Tibial artery (tissue), 4 donors: ENCODE results near the gene NUCB2.
"Not testable (repeated sequence)": the region's sequence is repeated elsewhere in the genome, so short reads cannot be mapped to it uniquely, and the experiment has no call there.

Source experiments
- DNase-seq, 2 donors: peaks; one replicate each; pipeline ENCODE4 v3.0.0-alpha.2; 2019
- H3K27ac ChIP-seq, 2 donors: fragments of 200-600 bp; sonication (generic) in 1 of 2; 1 replicate in 1 of 2; 2 replicates in 1 of 2; pipeline ENCODE4 v1.5.1; 2018 to 2019; ENCODE audit warnings: mild to moderate bottlenecking in 1 of 2
- H3K27me3 ChIP-seq, 2 donors: fragments of 200-600 bp; sonication (generic) in 1 of 2; one replicate each; pipeline versions ENCODE4 v1.5.1 to v1.6.0; 2016 to 2019
- H3K36me3 ChIP-seq, 3 donors: fragments of 200-600 bp; sonication (generic) in 2 of 3; one replicate each; pipeline ENCODE4 v1.5.1; 2016 to 2019; ENCODE audit warnings: mild to moderate bottlenecking in 2 of 3
- H3K4me1 ChIP-seq, 4 donors: fragments of 200-600 bp; sonication (generic) in 2 of 4; 1 replicate in 3 of 4; 2 replicates in 1 of 4; pipeline ENCODE4 v1.5.1; 2016 to 2019
- H3K4me3 ChIP-seq, 2 donors: fragments of 200-600 bp; sonication (generic) in 1 of 2; 1 replicate in 1 of 2; 2 replicates in 1 of 2; pipeline ENCODE4 v1.5.1; 2018 to 2019; ENCODE audit warnings: mild to moderate bottlenecking in 2 of 2
- H3K9me3 ChIP-seq, 3 donors: fragments of 200-600 bp; sonication (generic) in 1 of 3; one replicate each; pipeline ENCODE4 v1.5.1; 2016 to 2019
- intact Hi-C: fragments of 100-400 bp; cut with DNase I; formaldehyde crosslinking; loops from one replicate; pipeline ENCODE4 v1.15.0; 2023; ENCODE audit warnings: low total_unique reads
- TF ChIP-seq, protein P1 (sequence below), 2 experiments: fragments of 200-600 bp in 1 of 2; fragments of 450-650 bp in 1 of 2; IDR thresholded peaks; one replicate each; pipeline ENCODE4 v1.5.1; 2017 to 2019; ENCODE audit warnings: antibody characterized with exemption in 2 of 2, mild to moderate bottlenecking in 1 of 2, moderate library complexity in 1 of 2

The NUCB2 gene

GRCh38 chr11:17238377-17238776 is 38.2 kb upstream of the NUCB2 start:
- no peaks in the 10 kb centered on the region for H3K9me3 ChIP-seq
- no peak for DNase-seq
- TF ChIP-seq, protein P1, sequence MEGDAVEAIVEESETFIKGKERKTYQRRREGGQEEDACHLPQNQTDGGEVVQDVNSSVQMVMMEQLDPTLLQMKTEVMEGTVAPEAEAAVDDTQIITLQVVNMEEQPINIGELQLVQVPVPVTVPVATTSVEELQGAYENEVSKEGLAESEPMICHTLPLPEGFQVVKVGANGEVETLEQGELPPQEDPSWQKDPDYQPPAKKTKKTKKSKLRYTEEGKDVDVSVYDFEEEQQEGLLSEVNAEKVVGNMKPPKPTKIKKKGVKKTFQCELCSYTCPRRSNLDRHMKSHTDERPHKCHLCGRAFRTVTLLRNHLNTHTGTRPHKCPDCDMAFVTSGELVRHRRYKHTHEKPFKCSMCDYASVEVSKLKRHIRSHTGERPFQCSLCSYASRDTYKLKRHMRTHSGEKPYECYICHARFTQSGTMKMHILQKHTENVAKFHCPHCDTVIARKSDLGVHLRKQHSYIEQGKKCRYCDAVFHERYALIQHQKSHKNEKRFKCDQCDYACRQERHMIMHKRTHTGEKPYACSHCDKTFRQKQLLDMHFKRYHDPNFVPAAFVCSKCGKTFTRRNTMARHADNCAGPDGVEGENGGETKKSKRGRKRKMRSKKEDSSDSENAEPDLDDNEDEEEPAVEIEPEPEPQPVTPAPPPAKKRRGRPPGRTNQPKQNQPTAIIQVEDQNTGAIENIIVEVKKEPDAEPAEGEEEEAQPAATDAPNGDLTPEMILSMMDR (IDR thresholded peaks at IDR 0.05): no peak
- no peaks in the 10 kb centered on the region for H3K27me3 ChIP-seq
- H3K27ac ChIP-seq: no peak overlapping the region
- intact Hi-C loops: no loop called here
- no peaks in the 10 kb centered on the region for H3K36me3 ChIP-seq
- H3K4me1 ChIP-seq: no peaks in the 10 kb centered on the region
- H3K4me3 ChIP-seq: no peak overlapping the region

DNA sequence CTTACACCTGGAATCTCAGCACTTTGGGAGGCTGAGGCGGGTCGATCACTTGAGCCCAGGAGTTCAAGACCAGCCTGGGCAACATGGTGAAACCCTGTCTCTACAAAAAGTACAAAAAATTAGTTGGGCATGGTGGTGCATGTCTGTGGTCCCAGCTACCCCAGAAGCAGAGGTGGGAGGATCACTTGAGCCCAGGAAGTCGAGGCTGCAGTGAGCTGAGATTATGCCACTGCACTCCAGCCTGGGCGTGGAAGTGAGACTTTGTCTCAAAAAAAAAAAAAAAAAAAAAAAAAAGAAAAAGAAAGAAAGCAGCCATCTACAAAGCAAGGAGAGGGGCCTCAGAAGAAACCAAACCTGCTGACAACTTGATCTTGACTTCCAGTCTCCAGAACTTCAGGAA is 36.6 kb upstream of the NUCB2 start:
- H3K9me3 ChIP-seq, H3K27me3 ChIP-seq, H3K36me3 ChIP-seq, DNase-seq, H3K4me1 ChIP-seq, H3K4me3 ChIP-seq, H3K27ac ChIP-seq, intact Hi-C loops: not testable (repeated sequence)

DNA sequence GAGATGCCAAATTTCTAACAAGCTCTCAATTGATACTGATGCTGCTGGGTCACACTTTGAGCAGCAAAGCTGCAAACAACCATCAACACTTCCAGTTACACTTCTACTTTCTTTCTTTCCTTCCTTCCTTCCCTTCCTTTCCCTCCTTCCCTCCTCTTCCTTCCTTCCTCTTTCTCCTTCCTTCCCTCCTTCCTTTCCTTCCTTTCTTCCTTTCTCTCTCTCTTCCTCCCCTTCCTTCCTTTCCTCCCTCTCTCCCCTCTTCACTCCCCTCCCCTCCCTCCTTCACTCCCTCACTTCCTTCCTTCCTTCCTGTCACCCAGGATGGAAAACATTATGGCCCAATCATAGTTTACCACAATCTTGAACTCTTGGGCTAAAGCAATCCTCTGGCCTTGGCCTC is 35.8 kb upstream of the NUCB2 start:
- DNase-seq: no peak
- H3K27ac ChIP-seq: no peak overlapping the region
- H3K27me3 ChIP-seq: no peaks in the 10 kb centered on the region
- H3K36me3 ChIP-seq: no peaks in the 10 kb centered on the region
- no peaks in the 10 kb centered on the region for H3K9me3 ChIP-seq
- intact Hi-C loops: no loop called here
- no peak overlapping the region for H3K4me3 ChIP-seq
- TF ChIP-seq, protein P1 (IDR thresholded peaks at IDR 0.05): no peak
- no peaks in the 10 kb centered on the region for H3K4me1 ChIP-seq

GRCh38 chr11:17242954-17243353 is 33.6 kb upstream of the NUCB2 start:
- intact Hi-C loops: not testable (repeated sequence)

DNA sequence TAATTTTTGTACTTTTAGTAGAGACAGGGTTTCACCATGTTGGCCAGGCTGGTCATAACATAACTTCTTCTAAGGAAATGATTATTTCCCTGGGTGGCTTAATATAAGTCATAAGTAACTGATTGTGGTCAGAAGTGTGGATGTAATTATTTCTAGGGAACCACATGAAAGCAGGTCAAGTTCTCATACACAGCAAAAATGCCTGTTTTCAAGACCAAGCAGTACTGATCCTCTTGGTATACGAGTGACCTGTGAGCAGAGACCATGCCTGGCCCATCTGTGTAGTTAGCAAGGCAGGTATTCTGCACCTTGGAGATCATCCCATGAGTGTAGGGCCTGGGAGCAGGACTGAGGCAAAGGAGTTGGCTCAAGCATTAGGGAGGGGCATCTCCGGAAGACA is 32.5 kb upstream of the NUCB2 start:
- intact Hi-C loops: no loop called here
- no peak overlapping the region for H3K4me3 ChIP-seq
- H3K27ac ChIP-seq: no peak overlapping the region
- no peaks in the 10 kb centered on the region for H3K9me3 ChIP-seq
- no peaks in the 10 kb centered on the region for H3K4me1 ChIP-seq
- DNase-seq: no peak
- H3K27me3 ChIP-seq: no peaks in the 10 kb centered on the region
- TF ChIP-seq, protein P1 (IDR thresholded peaks at IDR 0.05): no peak
- H3K36me3 ChIP-seq: no peaks in the 10 kb centered on the region

More at GRCh38 chr11:17242954-17243353, 33.6 kb upstream of the NUCB2 start:
- not testable (repeated sequence) for H3K27ac ChIP-seq, H3K9me3 ChIP-seq, H3K27me3 ChIP-seq, H3K4me1 ChIP-seq, H3K4me3 ChIP-seq, H3K36me3 ChIP-seq, DNase-seq

DNA sequence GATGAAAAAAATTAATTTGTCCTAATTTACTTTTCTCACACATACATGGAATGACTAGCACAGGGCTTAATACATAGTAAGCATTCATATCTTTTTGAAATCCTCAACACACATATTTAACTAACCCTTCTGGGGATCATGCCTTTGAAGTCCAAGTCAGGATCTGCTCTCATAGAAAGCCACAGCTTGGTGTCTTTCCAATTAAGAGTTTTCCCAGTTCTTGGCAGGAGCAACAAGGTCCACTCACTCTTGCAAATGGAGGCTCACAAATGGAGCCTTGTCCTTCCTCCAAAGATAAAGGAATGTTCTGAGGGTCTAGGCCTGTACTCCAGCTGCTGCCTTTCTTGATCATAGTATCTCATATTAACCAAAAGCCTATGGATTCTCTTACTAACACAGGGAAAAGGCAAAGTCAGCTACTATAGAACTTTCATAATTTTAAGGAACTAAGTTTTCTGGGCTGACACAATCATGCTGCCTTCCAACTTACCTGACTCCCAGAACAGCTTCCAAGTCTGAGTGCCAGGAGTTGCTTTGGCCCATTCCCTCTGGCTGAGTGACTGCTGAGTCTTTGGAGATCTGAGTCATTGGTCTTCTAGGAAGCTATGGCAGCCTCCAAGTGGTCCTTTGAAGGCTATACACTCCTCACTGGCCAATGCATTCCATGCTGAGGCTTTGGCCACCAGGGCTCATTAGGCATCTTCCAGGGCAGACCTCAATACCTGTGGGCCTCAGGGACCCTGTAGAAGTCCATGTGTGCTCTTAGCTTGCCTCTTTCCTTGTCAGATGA is 25.8 kb upstream of the NUCB2 start:
- no peaks in the 10 kb centered on the region for H3K9me3 ChIP-seq
- TF ChIP-seq, protein P1 (IDR thresholded peaks at IDR 0.05): no peak
- H3K4me3 ChIP-seq: no peak overlapping the region
- intact Hi-C loops: no loop called here
- no peaks in the 10 kb centered on the region for H3K4me1 ChIP-seq
- no peaks in the 10 kb centered on the region for H3K27me3 ChIP-seq
- no peaks in the 10 kb centered on the region for H3K36me3 ChIP-seq
- H3K27ac ChIP-seq: no peak overlapping the region
- DNase-seq: no peak

GRCh38 chr11:17252704-17253103 is 23.8 kb upstream of the NUCB2 start:
- no peaks in the 10 kb centered on the region for H3K36me3 ChIP-seq
- no peak overlapping the region for H3K4me3 ChIP-seq
- no peaks in the 10 kb centered on the region for H3K4me1 ChIP-seq
- H3K27ac ChIP-seq: no peak overlapping the region
- H3K9me3 ChIP-seq: no peaks in the 10 kb centered on the region
- intact Hi-C loops: no loop called here
- TF ChIP-seq, protein P1 (IDR thresholded peaks at IDR 0.05): no peak
- no peak for DNase-seq
- no peaks in the 10 kb centered on the region for H3K27me3 ChIP-seq
